NCI-H2171 (cell line): ENCODE results near the gene PNMA6A.
"Not testable (repeated sequence)": the region's sequence is repeated elsewhere in the genome, so short reads cannot be mapped to it uniquely, and the experiment has no call there.

Experiments
- DNase-seq: peaks from one replicate; lab custom pipeline; 2025; lab: John Stamatoyannopoulos, UW

Gene PNMA6A

GRCh38 chrX:153071909-153072583, at the start of gene PNMA6A:
Gene PNMA6A (plus strand): TSS chrX:153072454. CDS start chrX:153073063, 609 bp downstream.
- DNase-seq: not testable (repeated sequence)

GRCh38 chrX:153026501-153026900, 45.8 kb upstream of the PNMA6A start:
- not testable (repeated sequence) for DNase-seq

DNA sequence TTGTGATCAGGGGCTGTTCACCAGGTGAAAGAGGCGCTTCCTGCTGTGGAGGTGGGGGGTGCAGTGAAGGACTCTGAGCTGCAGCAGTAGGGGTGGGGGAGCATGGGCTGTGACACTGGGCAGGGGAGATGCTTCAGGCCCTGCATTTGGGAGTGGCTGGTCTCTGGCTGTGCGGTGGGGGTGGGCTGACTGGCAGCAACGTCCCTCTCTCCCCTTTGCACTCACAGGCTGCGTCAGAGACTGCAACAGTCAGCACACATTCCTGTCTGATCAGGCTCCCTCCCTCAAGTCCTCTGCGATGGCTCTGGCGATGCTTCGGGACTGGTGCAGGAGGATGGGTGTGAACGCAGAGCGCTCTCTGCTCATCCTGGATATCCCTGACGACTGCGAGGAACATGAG, 43.8 kb upstream of the PNMA6A start:
- not testable (repeated sequence) for DNase-seq

DNA sequence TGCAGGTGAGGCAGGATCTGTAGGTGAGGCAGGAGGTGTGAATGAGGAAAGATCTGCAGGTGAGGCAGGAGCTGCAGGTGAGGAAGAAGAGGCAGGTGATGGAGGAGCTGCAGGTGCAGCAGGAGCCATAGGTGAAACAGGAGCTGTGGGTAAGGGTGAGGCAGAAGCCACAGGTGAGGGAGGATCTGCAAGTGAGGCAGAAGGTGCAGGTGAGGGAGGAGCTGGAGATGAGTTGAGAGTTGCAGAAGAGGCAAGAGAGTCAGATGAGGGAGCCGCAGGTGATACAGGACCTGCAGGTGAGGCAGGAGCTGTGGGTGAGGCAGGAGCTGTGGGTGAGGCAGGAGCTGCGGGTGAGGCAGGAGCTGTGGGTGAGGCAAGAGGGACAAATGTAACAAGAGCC, 43.1 kb upstream of the PNMA6A start:
- DNase-seq: no peak

DNA sequence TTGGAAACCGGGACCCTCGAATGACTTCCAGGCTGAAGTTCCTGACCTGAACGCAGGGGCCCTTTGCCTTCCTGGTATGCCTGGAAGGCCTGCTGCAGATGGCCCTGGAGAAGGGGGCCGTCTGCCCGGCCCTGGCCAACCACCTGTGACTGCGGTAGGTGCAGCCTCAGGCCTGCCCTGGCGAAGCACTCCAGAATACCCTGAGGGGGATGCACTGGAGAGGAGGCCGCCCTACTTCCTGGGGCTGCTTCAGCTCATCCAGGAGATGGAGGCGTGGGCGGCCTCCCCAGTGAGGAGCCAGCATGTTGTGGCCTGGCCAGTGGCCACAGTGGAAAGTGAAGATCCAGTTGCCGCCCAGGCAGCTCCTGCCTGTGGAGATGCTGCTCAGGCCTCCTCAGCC, 42.4 kb upstream of the PNMA6A start:
- no peak for DNase-seq

DNA sequence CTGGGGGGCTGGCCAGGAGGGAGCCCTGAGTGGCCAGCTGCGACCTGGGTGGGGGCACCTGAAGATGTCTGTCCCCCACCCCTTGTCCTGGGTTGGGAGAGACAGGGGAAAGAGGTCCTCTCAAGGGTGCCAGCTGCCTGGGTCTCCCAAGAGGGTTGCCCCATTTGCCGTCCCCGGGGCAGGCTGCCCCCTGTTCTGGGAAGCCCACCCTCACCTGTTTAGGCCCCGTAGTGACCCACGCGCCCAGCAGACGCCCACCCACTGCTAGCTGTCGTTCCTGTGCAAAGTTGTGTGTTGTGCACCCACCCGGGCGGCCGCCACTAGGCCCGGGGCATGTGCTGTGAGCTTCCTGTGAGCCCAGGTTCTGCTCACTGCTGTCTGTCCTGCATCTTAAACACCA, 41.5 kb upstream of the PNMA6A start:
- no peak for DNase-seq

GRCh38 chrX:153032397-153033118, 39.7 kb upstream of the PNMA6A start:
- no peak for DNase-seq

GRCh38 chrX:153049093-153049492, 23.2 kb upstream of the PNMA6A start:
- DNase-seq: no peak

GRCh38 chrX:153052534-153052933, 19.7 kb upstream of the PNMA6A start:
- no peak for DNase-seq

- DNase-seq: no peak
These were observed 16.1 kb upstream of the PNMA6A start, which contains the start of gene PNMA3 for GRCh38 chrX:153055871-153056749. Gene PNMA3 (plus strand): TSS chrX:153056470. CDS start chrX:153057056, 586 bp downstream.

DNA sequence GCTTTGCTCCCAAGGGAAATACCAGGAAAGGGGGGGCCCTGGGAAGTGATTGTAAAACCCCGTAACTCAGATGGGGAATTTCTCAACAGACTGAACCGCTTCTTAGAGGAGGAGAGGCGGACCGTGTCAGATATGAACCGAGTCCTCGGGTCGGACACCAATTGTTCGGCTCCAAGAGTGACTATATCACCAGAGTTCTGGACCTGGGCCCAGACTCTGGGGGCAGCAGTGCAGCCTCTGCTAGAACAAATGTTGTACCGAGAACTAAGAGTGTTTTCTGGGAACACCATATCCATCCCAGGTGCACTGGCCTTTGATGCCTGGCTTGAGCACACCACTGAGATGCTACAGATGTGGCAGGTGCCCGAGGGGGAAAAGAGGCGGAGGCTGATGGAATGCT, 15.0 kb upstream of the PNMA6A start:
- DNase-seq: no peak

- DNase-seq: no peak
These were observed 12.8 kb upstream of the PNMA6A start for GRCh38 chrX:153059191-153060094.

DNA sequence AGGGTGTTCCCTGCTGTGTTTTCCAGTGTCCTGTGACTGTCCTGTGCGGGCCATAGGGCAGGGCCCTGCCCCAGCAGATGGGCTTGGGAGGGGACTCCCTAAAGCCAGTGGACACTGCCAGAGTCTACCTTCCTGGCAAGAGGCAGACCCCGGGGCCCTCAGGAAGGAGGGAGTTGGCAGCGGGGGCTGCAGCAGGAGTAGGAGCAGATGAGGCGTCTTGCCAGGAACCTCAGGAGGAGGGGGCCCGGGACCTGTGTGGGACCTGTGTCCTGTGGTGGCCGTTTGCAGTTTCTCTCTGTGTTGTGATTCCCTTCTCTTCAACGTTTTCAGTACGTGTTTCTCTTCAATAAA, 12.2 kb upstream of the PNMA6A start:
- no peak for DNase-seq

DNA sequence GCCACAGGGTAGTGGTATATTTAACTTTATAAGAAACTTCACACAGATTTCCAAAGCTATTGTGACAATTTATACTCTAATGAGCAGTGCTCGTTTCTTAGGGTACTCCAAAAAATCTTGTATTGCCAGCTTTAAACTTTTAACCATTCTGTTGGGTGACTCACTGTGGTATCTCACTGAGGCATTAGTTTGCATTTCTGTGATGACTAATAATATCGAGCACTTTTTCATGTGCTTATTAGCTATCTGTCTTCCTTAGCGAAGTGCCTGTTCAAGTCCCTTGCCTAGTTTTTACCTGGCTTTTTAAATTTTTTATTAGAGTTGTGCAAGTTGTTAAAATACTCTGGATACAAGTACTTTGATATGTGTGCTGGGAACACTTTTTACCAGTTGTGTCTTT, 10.5 kb upstream of the PNMA6A start:
- no peak for DNase-seq

DNA sequence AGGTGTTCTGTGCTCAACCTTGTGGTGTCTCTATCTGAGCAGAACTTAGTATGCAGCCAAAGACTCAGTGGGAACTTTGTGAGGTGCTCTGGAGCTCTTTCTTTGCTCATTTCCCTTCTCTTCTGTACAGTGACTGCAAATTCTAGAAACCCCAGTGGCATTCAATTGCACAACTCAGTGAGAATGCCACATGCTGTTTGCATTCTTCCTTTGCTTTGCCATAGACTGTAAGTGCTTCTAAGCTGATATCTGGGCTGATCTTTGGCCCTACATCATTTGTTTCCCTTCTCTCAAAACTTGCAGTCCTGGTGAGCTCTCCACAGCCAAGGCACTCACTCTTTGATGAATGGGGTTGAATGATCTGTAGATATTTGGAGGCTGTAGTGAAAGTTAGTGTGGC, 8.9 kb upstream of the PNMA6A start:
- DNase-seq: no peak

- DNase-seq: no peak
These were observed 8.2 kb upstream of the PNMA6A start for GRCh38 chrX:153064061-153064460.

- no peak for DNase-seq
These were observed 6.9 kb upstream of the PNMA6A start for GRCh38 chrX:153065389-153065788.

- DNase-seq: not testable (repeated sequence)
These were observed 5.9 kb upstream of the PNMA6A start for GRCh38 chrX:153066402-153066801.

DNA sequence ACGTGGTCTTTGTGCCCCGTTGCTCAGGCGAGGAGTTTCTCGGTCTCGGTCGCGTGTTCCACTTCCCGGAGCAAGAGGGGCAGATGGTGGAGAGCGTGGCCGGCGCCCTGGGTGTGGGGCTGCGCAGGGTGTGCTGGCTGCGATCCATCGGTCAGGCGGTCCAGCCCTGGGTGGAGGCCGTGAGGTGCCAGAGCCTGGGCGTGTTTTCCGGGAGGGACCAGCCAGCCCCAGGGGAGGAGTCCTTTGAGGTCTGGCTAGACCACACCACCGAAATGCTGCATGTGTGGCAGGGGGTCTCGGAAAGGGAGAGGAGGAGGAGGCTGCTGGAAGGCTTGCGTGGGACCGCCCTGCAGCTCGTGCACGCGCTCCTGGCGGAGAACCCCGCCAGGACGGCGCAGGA, 1.1 kb downstream of the PNMA6A start:
- not testable (repeated sequence) for DNase-seq

DNA sequence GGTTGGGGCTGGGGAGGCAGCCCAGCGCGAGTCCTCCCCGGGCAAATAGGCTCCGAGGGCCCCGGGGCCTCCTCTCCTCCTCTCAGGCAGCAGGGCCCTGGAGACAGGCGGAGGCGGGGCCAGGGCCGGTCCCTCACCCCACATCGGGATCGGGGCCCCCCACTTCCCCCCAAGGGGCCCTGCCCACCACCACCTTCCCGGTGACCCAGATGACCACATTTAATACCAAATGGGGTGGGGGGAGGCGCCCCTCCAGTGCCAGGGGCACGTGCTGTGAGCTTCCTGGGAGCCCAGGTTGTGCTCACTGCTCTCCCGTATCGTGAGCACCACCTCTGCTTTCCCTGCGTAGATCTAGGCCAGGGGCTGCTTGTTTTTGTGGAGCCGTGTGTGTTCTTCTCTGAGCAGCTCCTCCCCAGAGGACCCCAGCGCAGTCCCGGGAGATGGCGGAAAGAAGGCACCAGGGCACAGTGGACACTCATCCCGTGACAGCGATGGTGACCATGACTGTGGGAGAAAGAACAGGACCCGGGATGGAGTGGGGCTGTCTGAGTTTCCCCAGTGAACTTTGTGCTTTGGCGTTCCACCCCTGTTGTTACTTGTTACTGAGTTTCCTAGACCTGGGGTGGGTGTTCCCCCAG, 2.1 kb downstream of the PNMA6A start:
- DNase-seq: no peak

GRCh38 chrX:153074935-153075334, 2.7 kb downstream of the PNMA6A start:
- no peak for DNase-seq
